ENCODE data around the gene ACVR1B. TPM values are rescaled to one million over a fixed set of nuclear protein-coding genes. Genes with fewer than 3 reads are reported as not detected.

ACVR1B gene
- total and polyA plus RNA-seq, 9 of the 15 experiments (the other 6 are each of a cell fraction or from before 2014, with no cell fraction given), result 0.97 to 15.1 (median 6.8) TPM

DNA sequence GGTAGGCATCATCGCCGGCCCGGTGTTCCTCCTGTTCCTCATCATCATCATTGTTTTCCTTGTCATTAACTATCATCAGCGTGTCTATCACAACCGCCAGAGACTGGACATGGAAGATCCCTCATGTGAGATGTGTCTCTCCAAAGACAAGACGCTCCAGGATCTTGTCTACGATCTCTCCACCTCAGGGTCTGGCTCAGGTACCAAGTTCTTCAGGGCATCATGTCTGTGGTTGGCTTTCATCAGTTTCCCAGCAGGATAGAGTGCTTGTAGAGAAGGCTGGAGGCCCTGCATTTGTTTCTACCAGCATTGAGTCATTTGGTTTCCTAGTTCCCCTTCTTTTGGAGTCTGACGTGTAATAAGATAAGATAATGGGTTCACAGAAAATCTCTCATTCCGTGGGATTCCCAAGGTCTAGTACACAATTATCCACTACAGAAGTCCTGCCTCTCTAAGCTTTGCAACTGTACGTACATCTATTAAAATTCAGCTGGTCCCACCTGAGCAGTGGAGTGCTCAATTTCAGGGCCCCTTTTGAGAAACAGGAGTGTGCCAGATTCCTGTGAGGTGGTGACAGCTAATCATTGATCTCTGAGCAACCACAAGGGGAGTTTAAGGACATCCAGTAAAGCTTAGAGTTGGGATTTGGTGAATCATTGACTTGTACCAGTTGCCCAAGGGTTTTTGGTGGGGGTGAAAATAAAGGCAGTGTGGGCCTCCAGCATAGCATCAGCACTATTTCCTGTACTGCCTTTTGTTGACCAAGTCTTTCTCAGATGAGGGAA, 25.1 kb downstream of the ACVR1B start:
- in situ Hi-C loops (cut with MboI) (loop anchor here (5.0 kb wide), 1 partner anchor 84 kb away; no protein-coding TSS in a partner anchor), intact Hi-C loops (cut with micrococcal nuclease) (no loop called here)
- Histone ChIP-seq H3K4me1 (replicated peaks in 1 of 2; ENCODE audit: control insufficient read depth in 2 of 2, insufficient read depth in 2 of 2, low read length in 2 of 2) (peaks cover 10 to 41% of the 10 kb centered on the region in 2 experiments; a peak in 4 of 5 replicates), H3K27me3 (ENCODE audit: control insufficient read depth in 2 of 2, insufficient read depth in 2 of 2, low read length in 2 of 2) (no peaks in the 10 kb centered on the region), H3K4me3 (no peak overlapping the region), H3K36me3 (ENCODE audit: control insufficient read depth, insufficient read depth, low read length) (peaks cover 46% of the 10 kb centered on the region), H3K79me2 (ENCODE audit: control insufficient read depth, insufficient read depth, low read length) (peaks cover 14% of the 10 kb centered on the region; the same call in 2 of the 3 replicates), H3K9ac (ENCODE audit: insufficient read depth in 1 of 2, low read depth in 2 of 2, low read length in 2 of 2) (no peak overlapping the region), H4K20me1 (replicated peaks; ENCODE audit: control insufficient read depth, insufficient read depth, low read length) (peaks cover 36% of the 10 kb centered on the region), H2AFZ (ENCODE audit: low read depth, low read length) (no peak overlapping the region), H3K9me3 (replicated peaks; ENCODE audit: control insufficient read depth, insufficient read depth, low read depth, low read length) (no peaks in the 10 kb centered on the region), H3K4me2 (ENCODE audit: insufficient read depth, low read length) (no peak overlapping the region), H3K27ac (ENCODE audit: extremely low read depth, low read depth, low read length) (no peak overlapping the region), H3K9me1 (ENCODE audit: control insufficient read depth, insufficient read depth, low read length) (peaks cover 5% of the 10 kb centered on the region)
- ATAC-seq (no peak), DNase-seq (ENCODE audit: extremely low read depth in 1 of 4, low spot score in 3 of 4) (no peak), FAIRE-seq (no peak)
- POLR2A ChIA-PET, result interaction anchor here (1.0 to 1.5 kb wide), 3 partner anchors 11 to 27 kb away, joined by 4 to 6 read pairs (median 5); no protein-coding TSS in a partner anchor
- BruUV-seq (replicated peaks), result TSS peak; percentile 24
- WGBS (ENCODE audit: insufficient coverage, low coverage, missing lambda C conversion rate), result 62% methylated on average over 10 of the region's 10 CpGs
- CTCF ChIA-PET (ENCODE audit: low intra/inter-chr PET ratio), result interaction anchor here (0.6 kb wide), 1 partner anchor 45 kb away, joined by 3 read pairs; no protein-coding TSS in a partner anchor
- TF ChIP-seq ZNF507 (tag; conservative IDR thresholded peaks at IDR 0.05), result no peak
- no peak for TF ChIP-seq ZBTB5 (IDR thresholded peaks at IDR 0.05)
- no peak for TF ChIP-seq CBFB (CRISPR knock-in tag; IDR thresholded peaks at IDR 0.05)
- TF ChIP-seq ZEB2 (IDR thresholded peaks at IDR 0.05), result no peak
- peak; percentile 42 for TF ChIP-seq CXXC5 (CRISPR knock-in tag; IDR thresholded peaks at IDR 0.05)
- TF ChIP-seq POLR2AphosphoS2 (IDR thresholded peaks at IDR 0.05; ENCODE audit: low read length), result no peak
- TF ChIP-seq TCFL5 (CRISPR knock-in tag; conservative IDR thresholded peaks at IDR 0.05), result no peak
- TF ChIP-seq ZNF785 (CRISPR knock-in tag; IDR thresholded peaks at IDR 0.05), result no peak
- TF ChIP-seq ETS1 (conservative IDR thresholded peaks at IDR 0.05; ENCODE audit: control insufficient read depth, low read depth, low read length), result no peak
- TF ChIP-seq BACH1 (tag; IDR thresholded peaks at IDR 0.05), result no peak
- no peak for TF ChIP-seq MEF2D (tag; conservative IDR thresholded peaks at IDR 0.05; ENCODE audit: low read depth)
- TF ChIP-seq ZNF165 (CRISPR knock-in tag; IDR thresholded peaks at IDR 0.05; ENCODE audit: borderline replicate concordance), result no peak
- TF ChIP-seq RBM17 (IDR thresholded peaks at IDR 0.05; ENCODE audit: borderline replicate concordance, low read depth, low read length), result no peak
- TF ChIP-seq RFX1 (IDR thresholded peaks at IDR 0.05), result no peak
- no peak for TF ChIP-seq ZBED1 (IDR thresholded peaks at IDR 0.05)
- TF ChIP-seq SMARCA4 (IDR thresholded peaks at IDR 0.05), result peak; percentile 50; the same call in 1 of the 2 replicates
- TF ChIP-seq ATF3 (IDR thresholded peaks at IDR 0.05), result peak; percentile 42; the same call in 1 of the 2 replicates
- no peak for TF ChIP-seq ATF3 (CRISPR knock-in tag; conservative IDR thresholded peaks at IDR 0.05)
- no peak for TF ChIP-seq MLX (CRISPR knock-in tag; conservative IDR thresholded peaks at IDR 0.05)
